ENCODE measurements around the gene POGK. TPM values are rescaled to one million over a fixed set of nuclear protein-coding genes. Genes with fewer than 3 reads are reported as not detected.

Gene POGK
- polyA plus RNA-seq, 1 donor (not counting 4 experiments of a cell fraction or from before 2014, with no cell fraction given): 14.7 TPM

DNA sequence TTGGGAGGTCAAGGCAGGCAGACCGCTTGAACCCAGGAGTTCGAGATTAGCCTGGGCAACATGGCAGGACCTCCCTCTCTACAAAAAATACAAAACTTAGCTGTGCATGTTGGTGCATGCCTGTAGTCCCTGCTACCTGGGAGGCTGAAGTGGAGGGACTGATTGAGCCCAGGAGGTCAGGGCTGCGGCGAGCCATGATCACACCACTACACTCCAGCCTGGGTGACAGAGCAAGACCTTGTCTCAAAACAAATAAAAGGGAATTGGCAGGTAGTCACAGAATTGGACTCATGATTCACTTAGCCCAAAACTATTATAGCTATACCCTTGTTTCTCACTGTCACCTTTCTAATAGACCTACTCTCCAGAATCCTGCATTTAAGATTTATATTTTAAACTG lies 31.3 kb downstream of the POGK start:
- no peak overlapping the region for H3K27ac ChIP-seq (ENCODE audit: control insufficient read depth, insufficient read depth, low read length)
- H2AFZ ChIP-seq (ENCODE audit: control insufficient read depth, low read length): no peak overlapping the region
- FAIRE-seq (no peak), DNase-seq (ENCODE audit: low read depth, low spot score) (no peak)
- no peak overlapping the region for H3K4me3 ChIP-seq (ENCODE audit: control insufficient read depth in 2 of 3, extremely low read depth in 1 of 3, insufficient read depth in 2 of 3, low read depth in 1 of 3, low read length in 3 of 3)
- H3K36me3 ChIP-seq (ENCODE audit: control insufficient read depth in 2 of 2, extremely low read depth in 1 of 2, insufficient read depth in 2 of 2, low read length in 2 of 2): peaks cover 5 to 13% of the 10 kb centered on the region in 2 experiments
- no peaks in the 10 kb centered on the region for H3K9me3 ChIP-seq (ENCODE audit: control insufficient read depth, low read depth, low read length)
- peaks cover 6% of the 10 kb centered on the region for H3K4me1 ChIP-seq (ENCODE audit: control insufficient read depth, extremely low read depth, insufficient read depth, low read length)
- no peak overlapping the region for H3K9ac ChIP-seq (ENCODE audit: control insufficient read depth, extremely low read depth, insufficient read depth, low read length)
- no peaks in the 10 kb centered on the region for H3K9me1 ChIP-seq (ENCODE audit: control insufficient read depth, extremely low read depth, insufficient read depth, low read length)
- H4K20me1 ChIP-seq (ENCODE audit: control insufficient read depth, extremely low read depth, insufficient read depth, low read length): no peaks in the 10 kb centered on the region
- no peak overlapping the region for H3K4me2 ChIP-seq (ENCODE audit: control insufficient read depth, extremely low read depth, insufficient read depth, low read depth, low read length)
- TF ChIP-seq, protein P1, sequence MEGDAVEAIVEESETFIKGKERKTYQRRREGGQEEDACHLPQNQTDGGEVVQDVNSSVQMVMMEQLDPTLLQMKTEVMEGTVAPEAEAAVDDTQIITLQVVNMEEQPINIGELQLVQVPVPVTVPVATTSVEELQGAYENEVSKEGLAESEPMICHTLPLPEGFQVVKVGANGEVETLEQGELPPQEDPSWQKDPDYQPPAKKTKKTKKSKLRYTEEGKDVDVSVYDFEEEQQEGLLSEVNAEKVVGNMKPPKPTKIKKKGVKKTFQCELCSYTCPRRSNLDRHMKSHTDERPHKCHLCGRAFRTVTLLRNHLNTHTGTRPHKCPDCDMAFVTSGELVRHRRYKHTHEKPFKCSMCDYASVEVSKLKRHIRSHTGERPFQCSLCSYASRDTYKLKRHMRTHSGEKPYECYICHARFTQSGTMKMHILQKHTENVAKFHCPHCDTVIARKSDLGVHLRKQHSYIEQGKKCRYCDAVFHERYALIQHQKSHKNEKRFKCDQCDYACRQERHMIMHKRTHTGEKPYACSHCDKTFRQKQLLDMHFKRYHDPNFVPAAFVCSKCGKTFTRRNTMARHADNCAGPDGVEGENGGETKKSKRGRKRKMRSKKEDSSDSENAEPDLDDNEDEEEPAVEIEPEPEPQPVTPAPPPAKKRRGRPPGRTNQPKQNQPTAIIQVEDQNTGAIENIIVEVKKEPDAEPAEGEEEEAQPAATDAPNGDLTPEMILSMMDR (optimal IDR thresholded peaks at IDR 0.05 in 1 of 3, IDR thresholded peaks at IDR 0.05 in 1 of 3, conservative IDR thresholded peaks at IDR 0.05 in 1 of 3; ENCODE audit: extremely low read depth in 1 of 3, insufficient read depth in 2 of 3, low read length in 3 of 3): no peak
- TF ChIP-seq EZH2 (IDR thresholded peaks at IDR 0.05; ENCODE audit: low read length): no peak
- H3K27me3 ChIP-seq (ENCODE audit: control insufficient read depth, extremely low read depth, insufficient read depth, low read length): no peaks in the 10 kb centered on the region
- dilution Hi-C loops (cut with MboI; ENCODE audit: extremely low pct_ligation_motif_present, low sequenced_read_pairs): loop anchor here (25.0 kb wide), 1 partner anchor 192 kb away; no protein-coding TSS in a partner anchor
- H3K79me2 ChIP-seq (ENCODE audit: control insufficient read depth, insufficient read depth, low read length): peaks cover 35% of the 10 kb centered on the region

DNA sequence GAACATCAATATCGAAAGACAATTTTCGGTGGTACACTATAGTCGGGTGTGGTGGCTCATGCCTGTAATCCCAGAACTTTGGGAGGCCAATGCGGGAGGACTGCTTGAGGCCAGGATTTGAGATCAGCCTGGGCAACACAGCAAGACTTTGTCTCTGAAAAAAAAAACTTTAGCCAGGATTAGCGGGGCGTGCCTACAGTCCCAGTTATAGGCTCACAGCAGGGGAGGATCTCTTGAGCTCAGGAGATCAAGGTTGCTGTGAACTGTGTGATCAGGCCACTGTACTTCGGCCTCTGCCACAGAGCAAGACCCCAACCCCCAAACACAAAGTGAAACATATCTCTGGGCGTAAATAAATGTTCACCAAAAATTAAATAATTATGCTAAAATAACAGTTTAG lies 35.2 kb downstream of the POGK start:
- TF ChIP-seq, protein P1 (optimal IDR thresholded peaks at IDR 0.05 in 1 of 3, IDR thresholded peaks at IDR 0.05 in 1 of 3, conservative IDR thresholded peaks at IDR 0.05 in 1 of 3; ENCODE audit: extremely low read depth in 1 of 3, insufficient read depth in 2 of 3, low read length in 3 of 3): no peak
- no peak for TF ChIP-seq EZH2 (IDR thresholded peaks at IDR 0.05; ENCODE audit: low read length)
- Histone ChIP-seq H3K79me2 (ENCODE audit: control insufficient read depth, insufficient read depth, low read length) (peaks cover 34% of the 10 kb centered on the region), H4K20me1 (ENCODE audit: control insufficient read depth, extremely low read depth, insufficient read depth, low read length) (no peaks in the 10 kb centered on the region), H3K36me3 (ENCODE audit: control insufficient read depth in 2 of 2, extremely low read depth in 1 of 2, insufficient read depth in 2 of 2, low read length in 2 of 2) (no peaks in the 10 kb centered on the region), H3K4me3 (ENCODE audit: control insufficient read depth in 2 of 3, extremely low read depth in 1 of 3, insufficient read depth in 2 of 3, low read depth in 1 of 3, low read length in 3 of 3) (no peak overlapping the region), H3K4me1 (ENCODE audit: control insufficient read depth, extremely low read depth, insufficient read depth, low read length) (peaks cover 6% of the 10 kb centered on the region), H3K9me3 (ENCODE audit: control insufficient read depth, low read depth, low read length) (no peaks in the 10 kb centered on the region), H3K27me3 (ENCODE audit: control insufficient read depth, extremely low read depth, insufficient read depth, low read length) (no peaks in the 10 kb centered on the region), H3K4me2 (ENCODE audit: control insufficient read depth, extremely low read depth, insufficient read depth, low read depth, low read length) (peak overlapping the region; percentile 86), H3K27ac (ENCODE audit: control insufficient read depth, insufficient read depth, low read length) (no peak overlapping the region), H3K9me1 (ENCODE audit: control insufficient read depth, extremely low read depth, insufficient read depth, low read length) (no peaks in the 10 kb centered on the region), H2AFZ (ENCODE audit: control insufficient read depth, low read length) (no peak overlapping the region), H3K9ac (ENCODE audit: control insufficient read depth, extremely low read depth, insufficient read depth, low read length) (no peak overlapping the region)
- DNase-seq (ENCODE audit: low read depth, low spot score) (no peak), FAIRE-seq (no peak)
- dilution Hi-C loops (cut with MboI; ENCODE audit: extremely low pct_ligation_motif_present, low sequenced_read_pairs): loop anchor here (25.0 kb wide), 1 partner anchor 188 kb away; no protein-coding TSS in a partner anchor

All from keratinocyte (primary cell).